ENCODE results near the gene MMP24OS. TPM values are rescaled to one million over a fixed set of nuclear protein-coding genes. Genes with fewer than 3 reads are reported as not detected.
A peak's percentile ranks its signal among the peaks of the same experiment; 100 is the strongest.
"Not testable (repeated sequence)": the region's sequence is repeated elsewhere in the genome, so short reads cannot be mapped to it uniquely, and the experiment has no call there.

MMP24OS gene
- total RNA-seq (2014; rRNA removed; shearing (Covaris generic)), result 4.0 and 10.4 TPM in 2 replicates

DNA sequence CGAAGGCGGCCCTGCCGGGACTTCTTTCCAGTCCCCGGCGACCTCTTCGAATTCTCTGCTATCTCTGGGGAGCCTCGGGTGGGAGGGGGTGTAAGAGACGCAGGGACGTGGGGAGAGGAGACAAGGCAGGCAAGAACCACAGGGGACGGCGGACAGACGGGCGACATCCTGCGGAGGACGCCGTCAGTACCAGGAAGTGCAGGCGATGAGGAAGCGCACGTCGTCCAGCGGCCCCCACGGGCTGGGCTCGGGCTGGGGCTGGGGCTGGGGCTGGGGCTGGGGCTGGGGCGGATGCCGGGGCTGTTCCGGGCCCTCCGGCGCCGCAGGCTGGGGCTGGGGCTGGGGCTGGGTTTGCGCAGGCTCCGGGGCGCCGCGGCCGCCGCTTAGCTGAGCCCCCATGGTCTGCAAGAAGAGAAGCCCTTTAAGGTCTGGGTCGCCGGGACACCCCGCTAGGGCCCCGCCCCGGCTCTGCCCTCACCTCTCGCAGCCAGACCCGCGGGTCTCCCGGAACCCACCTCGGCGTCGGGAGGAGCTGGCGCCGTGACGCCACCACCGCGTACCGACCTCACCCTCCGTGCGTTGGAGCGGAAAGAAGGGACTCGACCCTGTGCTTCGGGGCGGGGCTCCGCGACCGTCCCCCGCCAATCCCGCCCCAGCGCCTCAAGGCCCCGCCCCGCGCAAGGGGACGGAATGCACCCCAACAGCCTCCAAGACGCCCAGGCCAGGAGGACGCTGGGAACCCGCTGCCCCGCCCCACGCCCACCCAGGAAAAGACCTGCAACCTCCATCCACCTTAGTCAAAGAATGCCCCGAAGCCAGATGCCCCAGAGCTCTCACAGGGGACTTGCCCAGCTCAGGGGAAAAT lies at the start of gene MMP24OS:
Gene MMP24OS, minus strand, starts transcription at position 592 of the 865 bp plus-strand sequence. Its CDS starts 193 bp downstream, at position 399.
- peak; percentile 86 for DNase-seq (ENCODE audit: low spot score)

DNA sequence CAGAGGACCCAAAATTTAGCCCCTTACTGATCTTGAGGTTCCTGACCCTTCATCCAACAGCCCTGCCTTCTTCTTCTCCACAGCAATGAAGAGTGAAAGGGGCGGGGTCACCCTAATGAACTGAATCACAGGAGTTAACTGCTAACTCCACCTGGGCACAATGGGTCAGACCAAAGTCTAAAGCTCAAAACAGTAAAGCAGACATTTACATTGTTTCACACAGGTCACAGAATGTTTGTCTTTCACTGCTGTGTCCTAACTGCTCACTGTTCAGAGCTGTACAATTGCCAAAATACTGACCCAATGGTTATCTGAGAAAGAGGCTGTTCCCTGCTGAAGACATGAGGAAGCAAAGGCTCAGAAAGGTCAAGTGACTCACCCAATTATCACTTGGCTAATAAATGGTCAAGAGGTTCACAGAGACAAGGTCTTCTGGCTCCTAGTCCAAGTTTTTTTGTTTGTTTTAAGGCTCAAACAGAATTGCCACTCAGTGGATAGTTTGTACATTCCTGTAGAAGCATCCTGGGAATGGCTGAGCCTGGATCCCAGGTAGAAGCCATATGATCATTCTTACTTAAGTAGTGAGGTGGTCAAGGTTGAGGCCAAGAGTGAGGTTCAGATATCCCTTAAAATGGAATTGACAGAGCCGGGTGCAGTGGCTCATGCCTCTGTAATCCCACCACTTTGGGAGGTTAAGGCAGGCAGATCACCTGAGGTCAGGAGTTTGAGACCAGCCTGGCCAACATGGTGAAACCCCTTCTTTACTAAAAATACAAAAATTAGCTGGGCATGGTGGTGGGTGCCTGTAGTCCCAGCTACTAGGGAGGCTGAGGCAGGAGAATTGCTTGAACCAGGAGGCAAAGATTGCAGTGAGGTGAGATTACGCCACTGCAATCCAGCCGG lies 49.4 kb upstream of the MMP24OS start:
- no peak for DNase-seq (ENCODE audit: low spot score)

DNA sequence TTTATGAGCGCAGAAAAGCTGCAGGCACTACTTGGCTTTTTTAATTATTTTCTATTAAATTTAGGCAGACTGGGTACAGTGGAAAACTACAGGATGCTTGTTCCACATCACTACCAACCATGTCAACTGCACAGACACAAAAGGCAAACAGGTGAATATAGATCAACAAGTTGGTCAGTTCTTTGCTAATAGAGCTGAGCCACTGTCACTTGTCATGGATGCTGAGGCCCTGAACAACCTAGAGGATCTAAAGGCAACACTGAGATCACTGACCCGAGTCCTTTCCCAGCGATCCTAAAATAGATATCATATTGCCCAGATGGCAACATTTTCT lies 48.8 kb upstream of the MMP24OS start:
- DNase-seq (ENCODE audit: low spot score), result no peak

DNA sequence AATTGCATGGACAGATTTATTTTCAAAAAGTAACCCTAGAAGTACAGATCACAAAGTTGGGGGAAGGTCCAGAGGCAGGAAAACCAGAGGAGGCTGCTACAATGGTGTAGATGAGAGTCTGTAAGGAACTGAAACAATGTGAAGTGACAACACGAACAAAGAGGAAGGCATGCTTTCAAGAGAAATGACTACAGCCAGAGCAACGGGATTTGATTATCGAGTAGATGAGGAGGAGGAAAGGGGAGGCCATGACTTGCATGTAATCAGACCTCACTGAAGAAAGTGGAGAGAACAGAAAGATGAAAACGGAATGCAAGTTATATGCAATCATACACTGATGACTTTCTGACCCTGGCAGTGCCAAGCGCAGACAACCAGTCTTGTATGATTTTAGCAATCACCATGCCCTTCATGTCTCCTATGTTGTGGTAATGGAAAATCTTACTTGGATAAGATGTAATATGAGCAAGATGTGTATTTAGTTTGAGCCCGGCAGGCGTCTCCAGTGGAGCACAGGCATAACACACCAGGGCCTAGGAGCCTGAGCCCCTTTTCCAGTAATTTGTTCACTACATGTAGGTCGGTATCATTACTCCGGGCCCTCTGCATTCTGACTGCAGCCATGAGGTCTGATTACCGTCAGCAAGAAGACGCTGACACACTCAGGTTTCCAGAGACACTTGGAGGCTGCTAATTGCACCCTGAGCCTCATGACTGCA lies 48.3 kb upstream of the MMP24OS start:
- DNase-seq (ENCODE audit: low spot score), result no peak

DNA sequence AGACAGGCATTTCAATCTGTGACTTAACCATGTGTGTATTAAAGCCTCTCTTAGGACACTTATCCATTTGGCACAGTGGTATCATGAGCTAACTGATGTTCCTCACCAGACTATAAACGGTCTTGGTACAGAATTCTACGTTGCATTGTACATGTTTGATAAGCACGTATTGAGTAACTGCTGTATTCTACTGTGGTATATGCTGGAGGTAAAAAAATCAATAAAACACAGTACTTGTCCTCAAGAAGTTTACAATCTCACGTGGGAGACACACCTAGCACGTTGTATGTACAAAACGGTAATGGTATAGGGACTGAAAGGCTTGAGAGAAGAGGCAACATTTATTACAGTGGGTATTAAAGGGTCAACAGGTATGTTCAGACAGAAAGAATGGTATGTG lies 47.5 kb upstream of the MMP24OS start:
- no peak for DNase-seq (ENCODE audit: low spot score)

DNA sequence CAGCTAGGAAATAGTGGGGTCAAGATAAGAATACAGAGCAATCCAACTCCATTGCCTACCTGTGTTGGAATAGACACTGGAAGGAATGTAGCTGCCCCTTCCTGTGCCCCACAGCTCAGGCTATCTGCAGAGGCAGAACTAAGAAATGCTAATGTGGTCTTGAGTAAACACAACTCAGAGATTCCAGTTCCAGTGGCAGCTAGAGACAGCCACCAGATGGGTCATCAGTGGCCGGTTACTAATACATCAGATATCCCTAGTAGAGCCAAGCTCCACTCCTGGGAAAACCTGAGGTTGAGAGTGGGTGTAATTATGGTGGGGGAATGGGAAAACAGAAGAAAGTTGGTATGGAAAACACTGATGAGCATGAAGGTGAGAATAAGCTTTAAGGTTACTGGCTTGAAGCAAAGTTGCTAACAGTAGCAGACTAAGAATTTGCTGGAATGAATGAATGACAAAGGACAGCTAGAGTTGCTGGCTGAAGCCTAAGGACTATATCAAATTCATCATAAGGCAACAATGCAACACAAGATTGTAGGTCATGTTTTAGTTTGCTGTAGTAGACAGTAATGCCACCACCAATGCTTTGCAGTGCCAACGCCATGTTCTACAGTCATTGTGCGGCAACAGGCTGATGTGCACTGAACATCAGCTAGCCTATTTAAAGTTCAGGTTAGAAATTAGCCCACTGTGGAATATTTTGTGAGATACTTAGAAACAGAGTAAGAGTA lies 42.6 kb upstream of the MMP24OS start:
- DNase-seq (ENCODE audit: low spot score), result peak; percentile 64

DNA sequence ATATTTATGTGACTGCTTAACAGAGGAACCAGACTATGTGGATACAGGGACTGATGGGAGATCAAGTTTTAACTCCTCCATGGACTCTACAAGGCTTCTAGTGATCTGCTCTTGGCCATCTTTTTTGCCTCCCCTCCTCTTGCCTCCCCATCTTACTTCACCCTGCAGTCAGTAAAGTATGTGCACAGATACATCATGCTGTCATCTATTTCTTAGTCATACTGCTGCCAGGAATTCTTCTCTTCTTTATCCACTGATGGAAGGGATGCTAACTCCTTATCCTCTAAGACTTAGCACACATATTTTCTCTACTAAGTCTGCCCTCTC lies 41.9 kb upstream of the MMP24OS start:
- no peak for DNase-seq (ENCODE audit: low spot score)

DNA sequence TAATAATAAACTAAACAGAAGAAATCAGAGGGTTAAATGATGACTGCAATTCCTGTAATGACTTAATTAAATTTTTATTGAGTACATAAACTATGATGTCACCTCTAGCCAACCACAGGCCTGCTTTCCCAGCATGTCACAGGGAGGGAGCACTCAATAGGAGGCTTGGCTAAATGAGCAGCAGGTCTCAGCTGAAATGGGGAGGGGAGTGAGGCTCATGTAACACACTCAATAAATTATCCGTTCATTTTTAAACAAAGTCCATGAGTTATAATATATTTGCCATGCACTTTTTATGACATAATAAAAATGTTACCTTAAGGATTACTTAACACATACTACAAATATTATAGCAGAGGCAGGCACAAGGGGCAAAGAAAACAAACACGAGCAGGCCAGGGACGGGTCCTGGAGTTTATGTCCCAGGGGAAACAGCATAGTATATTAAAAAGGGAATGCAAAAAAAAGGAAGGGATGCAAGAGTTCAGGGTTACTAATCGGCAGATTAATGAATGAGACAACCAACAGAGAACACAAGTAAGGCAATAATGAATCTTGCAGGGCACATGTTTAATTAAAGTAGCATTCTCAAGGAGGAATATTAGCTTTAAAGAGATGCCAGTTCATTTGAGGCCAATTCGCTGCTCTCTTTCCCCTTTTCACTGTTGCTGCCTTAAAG lies 41.4 kb upstream of the MMP24OS start:
- DNase-seq (ENCODE audit: low spot score), result peak; percentile 66

DNA sequence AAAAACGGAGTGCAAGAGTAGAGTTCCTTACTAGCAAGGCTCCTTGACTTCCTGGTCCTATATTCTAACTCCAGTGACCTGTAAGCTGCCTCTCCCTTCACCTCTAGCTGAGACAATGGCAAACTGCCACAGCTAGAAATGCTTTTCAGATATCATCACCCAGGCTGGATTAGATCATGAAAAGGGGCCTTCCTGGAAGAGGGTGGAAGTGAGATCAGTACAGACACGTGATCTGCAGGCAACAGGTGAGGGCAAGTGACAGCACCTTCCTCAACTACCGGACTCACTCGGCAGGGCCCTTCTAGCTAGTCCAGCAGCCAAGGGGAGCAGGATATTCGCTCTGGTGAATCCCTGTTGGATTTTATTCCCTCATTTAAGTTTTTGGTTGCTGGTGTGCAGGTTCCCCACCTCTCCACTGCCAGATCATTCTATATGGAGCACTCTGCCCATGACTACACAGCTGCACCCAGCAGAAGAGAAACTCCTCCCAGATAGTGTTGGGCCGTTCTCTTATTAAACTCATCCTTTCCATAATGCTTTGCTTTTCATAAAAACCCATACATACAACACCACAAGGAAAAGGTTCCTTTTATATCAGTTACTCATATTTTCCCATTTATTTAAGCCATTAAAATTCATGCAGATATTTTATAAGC lies 40.7 kb upstream of the MMP24OS start:
- peak; percentile 87 for DNase-seq (ENCODE audit: low spot score)

DNA sequence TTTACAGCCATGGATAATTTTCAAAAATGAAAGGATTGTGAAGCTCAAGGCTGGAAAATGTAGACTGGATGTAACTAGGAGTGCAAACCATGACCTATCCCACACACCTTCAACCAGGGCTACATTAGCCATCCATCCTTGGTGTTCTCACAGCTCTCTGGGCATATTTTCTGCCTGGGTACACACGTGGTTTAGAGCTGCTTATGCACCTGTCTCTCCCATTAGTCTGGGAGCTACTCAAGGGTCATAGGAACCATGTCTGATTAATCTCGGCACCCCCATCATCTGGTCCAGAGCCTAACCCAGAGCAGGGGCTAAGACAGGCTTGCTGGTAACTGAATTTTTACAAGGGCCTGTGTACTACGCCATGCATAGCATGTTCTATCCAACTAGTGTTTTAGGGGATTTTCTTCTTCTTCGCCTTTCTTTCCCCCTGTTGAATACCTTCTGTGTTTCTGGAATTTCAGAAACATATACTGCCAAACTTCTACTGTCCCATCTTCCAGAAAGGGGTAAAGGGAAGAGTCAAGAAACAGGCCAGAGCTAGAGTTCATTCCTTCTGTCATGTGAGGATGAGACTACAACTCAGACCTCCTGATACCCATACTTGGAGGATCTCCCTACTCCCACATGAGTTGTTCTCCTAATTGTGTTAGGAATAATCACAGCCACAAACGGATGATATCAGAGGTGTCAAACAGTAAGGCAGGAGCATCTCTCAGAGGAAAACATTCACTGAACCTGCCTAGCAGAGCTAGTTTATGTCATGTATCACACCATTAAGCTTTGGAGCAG lies 39.7 kb upstream of the MMP24OS start:
- DNase-seq (ENCODE audit: low spot score), result no peak

DNA sequence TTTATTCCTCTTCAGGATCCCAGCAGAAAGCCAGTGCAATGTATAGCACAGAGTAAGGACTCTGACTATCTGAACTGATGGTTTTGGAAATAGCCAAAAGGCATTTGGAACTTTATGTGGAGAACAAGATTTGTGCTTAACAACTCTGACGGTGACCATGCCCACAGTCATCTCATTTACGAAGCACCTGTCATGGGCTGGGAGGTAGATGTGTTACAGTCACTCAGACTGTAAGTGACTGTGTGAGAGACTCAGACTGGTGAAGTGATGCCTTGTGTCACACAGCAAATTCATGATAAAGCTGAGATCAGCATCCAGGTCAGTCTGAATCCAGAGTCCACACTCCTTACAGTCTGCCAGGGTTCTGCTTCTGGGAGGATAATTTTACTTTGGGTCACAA lies 38.2 kb upstream of the MMP24OS start:
- DNase-seq (ENCODE audit: low spot score), result no peak

DNA sequence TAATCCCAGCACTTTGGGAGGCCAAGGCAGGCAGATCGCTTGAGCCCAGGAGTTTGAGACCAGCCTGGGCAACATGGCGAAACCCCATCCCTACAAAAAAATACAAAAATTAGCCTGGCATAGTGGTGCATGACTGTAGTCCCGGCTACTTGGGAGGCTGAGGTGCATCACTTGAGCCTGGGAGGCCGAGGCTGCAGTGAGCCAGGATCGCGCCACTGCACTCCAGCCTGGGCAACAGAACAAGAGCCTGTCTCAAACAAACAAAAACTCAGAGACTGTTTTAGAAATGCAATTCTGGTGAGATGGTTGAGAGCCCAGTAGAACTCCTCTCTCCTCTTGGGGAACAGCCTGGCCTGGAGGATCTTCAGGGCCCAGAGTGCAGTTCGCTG lies 37.7 kb upstream of the MMP24OS start:
- DNase-seq (ENCODE audit: low spot score), result not testable (repeated sequence)

DNA sequence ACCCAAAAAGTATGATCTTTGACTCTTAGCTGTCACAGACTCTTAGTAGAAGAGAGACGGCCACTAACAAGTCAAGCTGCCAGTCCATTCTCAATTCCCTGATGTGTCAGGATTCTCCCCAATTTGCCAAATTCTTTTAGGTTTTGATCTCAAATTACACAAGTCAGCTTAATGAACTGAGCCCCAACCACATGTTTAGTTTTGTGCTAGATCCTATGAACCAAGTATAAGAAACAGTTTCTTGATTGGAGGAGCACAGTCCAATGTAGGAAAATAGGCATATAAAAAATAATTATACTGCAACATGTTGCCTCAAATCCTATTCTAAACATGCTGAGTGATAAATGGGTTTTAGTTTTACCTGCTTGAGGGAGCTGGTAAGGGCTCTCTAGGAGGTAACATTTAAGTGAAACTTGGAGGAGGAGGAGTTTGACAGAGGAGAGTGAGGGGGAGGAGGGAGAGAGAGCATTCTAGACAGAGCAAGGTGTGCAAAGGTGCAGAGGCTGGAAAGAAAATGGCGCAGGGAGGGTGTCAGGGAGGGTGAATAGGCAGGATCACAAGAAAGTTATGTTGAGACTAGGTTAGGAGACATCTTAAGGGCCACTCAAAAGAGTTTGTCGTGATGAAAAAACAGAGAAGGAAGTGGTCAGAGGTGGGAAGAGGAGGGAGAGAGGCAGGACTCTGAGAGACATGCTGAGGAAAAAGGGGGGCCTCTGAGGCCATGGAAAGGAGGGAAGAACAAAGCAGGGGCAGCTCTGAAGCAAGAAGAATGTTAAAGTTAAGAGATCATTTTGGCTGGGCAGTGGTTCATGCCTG lies 37.1 kb upstream of the MMP24OS start:
- peak; percentile 67 for DNase-seq (ENCODE audit: low spot score)

DNA sequence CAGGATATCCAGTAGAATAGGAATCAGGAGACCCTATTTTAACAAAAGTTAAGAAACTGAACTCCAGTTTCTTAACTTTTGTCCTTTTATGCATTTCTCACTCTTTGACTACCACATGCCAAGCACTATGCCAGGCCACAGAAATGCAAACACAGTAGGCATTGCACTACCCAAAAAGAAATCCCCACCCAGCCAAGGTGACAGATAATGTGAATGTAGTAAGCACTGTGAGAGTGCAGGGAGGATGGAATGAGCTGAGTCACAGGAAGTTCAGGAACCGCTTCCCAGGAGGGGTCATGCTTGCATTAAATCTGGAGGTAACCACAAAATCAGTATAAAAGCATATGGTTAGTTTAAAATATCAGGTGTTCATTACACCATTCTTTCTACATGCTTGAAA lies 34.4 kb upstream of the MMP24OS start:
- DNase-seq (ENCODE audit: low spot score), result peak; percentile 98

DNA sequence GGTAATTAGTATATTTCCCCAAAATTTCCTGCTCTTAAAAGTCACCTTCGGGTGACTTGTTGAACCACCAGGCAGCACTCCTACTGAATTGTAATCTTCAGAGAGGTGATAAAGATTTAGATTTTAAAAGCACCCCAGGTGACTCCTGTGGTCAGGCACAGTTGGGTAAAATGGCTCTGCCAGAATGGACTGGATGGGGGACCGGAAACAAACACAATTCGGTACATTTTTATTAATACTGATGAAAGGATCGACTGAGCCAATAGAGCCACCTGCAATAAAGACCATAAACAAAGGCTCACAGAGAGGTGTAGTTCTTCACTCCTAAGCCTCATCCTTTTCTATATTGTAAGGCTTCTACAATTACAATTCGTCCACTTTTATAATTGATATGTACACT lies 33.9 kb upstream of the MMP24OS start:
- DNase-seq (ENCODE audit: low spot score), result no peak

DNA sequence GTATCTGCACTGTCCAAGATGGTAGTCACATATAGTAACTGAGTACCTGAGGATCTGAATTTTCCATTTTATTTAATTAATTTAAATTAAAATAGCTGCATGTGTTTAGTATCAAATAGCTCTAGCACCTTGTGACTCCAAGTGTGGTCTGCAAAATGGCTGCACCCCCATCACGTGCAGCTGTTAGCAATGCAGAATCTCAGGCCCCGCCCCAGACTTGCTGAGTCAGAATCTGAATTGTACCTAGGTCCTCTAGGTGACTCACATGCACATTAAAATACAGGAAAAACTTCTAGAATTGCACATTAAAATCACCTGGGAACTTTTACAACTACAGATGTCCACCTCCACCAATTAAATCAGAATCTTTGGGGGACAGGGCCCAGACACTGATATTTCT lies 33.5 kb upstream of the MMP24OS start:
- peak; percentile 89 for DNase-seq (ENCODE audit: low spot score)

DNA sequence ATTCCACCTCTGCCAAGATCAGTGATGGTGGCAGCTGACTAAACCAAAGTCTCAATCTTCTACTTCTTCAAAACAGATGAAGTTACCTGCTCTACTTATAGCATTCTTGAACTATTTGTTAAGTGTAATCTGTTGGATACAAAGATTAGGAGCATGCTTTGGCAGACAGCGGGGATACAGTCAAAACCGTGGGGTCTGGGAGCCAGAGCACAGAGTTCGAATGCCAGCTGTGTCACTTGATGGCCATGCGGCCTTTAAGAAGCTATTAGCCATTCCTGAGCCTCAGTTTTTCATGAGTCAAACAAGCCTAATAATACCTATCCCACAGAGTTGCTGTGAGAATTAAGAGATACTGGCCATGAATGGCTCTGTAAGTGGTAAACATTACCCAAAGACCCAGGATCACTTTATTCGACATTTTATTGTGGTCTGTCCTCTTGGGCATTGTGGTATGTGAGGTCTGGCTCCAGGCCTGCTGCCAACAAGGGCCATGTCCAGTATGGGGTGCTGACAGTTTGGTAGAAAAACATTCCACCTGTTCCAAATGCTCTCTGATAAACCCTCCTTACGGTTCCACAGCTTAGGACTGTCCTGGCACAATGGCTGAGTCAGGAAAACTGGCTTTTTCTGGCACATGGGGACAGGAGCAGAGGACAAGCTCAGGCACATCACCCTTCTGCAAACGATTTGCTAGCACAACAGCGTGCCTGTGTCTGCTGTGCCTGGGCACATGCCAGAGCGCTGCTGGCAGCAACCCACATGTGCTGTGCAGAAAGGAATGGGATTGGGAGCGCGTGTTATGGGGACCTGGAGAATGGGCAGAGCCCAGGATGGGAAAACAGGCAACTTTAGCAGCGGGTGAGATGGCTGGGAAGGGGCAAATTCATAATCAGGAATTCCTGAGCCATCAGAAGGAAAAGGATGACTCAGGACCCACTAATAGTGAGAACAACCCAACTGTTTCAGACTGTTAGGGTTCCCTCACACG lies 30.0 kb upstream of the MMP24OS start:
- DNase-seq (ENCODE audit: low spot score), result peak; percentile 93

Measured in H4 (cell line).